Parathyroid adenoma (tissue), 2 donors: ENCODE results near the gene SAE1.
A peak's percentile ranks its signal among the peaks of the same experiment; 100 is the strongest.

Experiments used
- H2AFZ ChIP-seq: fragments of 300-600 bp; sonication (generic); one replicate; pipeline ENCODE4 v1.7.0; 2017; ENCODE audit warnings: antibody characterized with exemption, mild to moderate bottlenecking
- H3K27ac ChIP-seq: fragments of 300-600 bp; sonication (generic); one replicate; pipeline ENCODE4 v1.7.0; 2017
- H3K27me3 ChIP-seq: fragments of 300-600 bp; sonication (generic); one replicate; pipeline ENCODE4 v1.7.0; 2017; ENCODE audit warnings: low read length; ENCODE audit not compliant: control insufficient read depth, insufficient read depth
- H3K36me3 ChIP-seq: fragments of 300-600 bp; sonication (generic); one replicate; pipeline ENCODE4 v1.7.0; 2017; ENCODE audit warnings: low read length; ENCODE audit not compliant: control insufficient read depth, insufficient read depth
- H3K4me1 ChIP-seq: fragments of 300-600 bp; sonication (generic); one replicate; pipeline ENCODE4 v1.7.0; 2017; ENCODE audit warnings: control low read depth
- H3K4me2 ChIP-seq: fragments of 300-600 bp; sonication (generic); one replicate; pipeline ENCODE4 v1.7.0; 2017; ENCODE audit warnings: low read length
- H3K4me3 ChIP-seq: fragments of 300-600 bp; sonication (generic); one replicate; pipeline ENCODE4 v1.7.0; 2017; ENCODE audit warnings: low read depth, low read length
- H3K79me2 ChIP-seq: fragments of 300-600 bp; sonication (generic); one replicate; pipeline ENCODE4 v1.7.0; 2017; ENCODE audit warnings: control low read depth
- H3K9ac ChIP-seq: fragments of 300-600 bp; sonication (generic); one replicate; pipeline ENCODE4 v1.7.0; 2017; ENCODE audit warnings: mild to moderate bottlenecking
- H3K9me3 ChIP-seq: fragments of 300-600 bp; sonication (generic); one replicate; pipeline ENCODE4 v1.7.0; 2017; ENCODE audit warnings: low read length; ENCODE audit not compliant: control insufficient read depth
- TF ChIP-seq, protein P1 (sequence below): fragments of 300-600 bp; sonication (generic); IDR thresholded peaks from one replicate; pipeline ENCODE4 v1.7.0; 2017; ENCODE audit warnings: antibody characterized with exemption, mild to moderate bottlenecking
- donor health status: primary hyperparathyroidism.

Gene SAE1

GRCh38 chr19:47221080-47221841, 90.6 kb downstream of the SAE1 start:
- Histone ChIP-seq H3K4me2 (no peak overlapping the region), H2AFZ (no peak overlapping the region), H3K4me3 (no peak overlapping the region), H3K79me2 (no peaks in the 10 kb centered on the region), H3K9me3 (no peaks in the 10 kb centered on the region), H3K9ac (no peak overlapping the region), H3K27me3 (no peaks in the 10 kb centered on the region), H3K36me3 (no peaks in the 10 kb centered on the region), H3K27ac (no peak overlapping the region), H3K4me1 (peaks cover 4% of the 10 kb centered on the region)
- TF ChIP-seq, protein P1, sequence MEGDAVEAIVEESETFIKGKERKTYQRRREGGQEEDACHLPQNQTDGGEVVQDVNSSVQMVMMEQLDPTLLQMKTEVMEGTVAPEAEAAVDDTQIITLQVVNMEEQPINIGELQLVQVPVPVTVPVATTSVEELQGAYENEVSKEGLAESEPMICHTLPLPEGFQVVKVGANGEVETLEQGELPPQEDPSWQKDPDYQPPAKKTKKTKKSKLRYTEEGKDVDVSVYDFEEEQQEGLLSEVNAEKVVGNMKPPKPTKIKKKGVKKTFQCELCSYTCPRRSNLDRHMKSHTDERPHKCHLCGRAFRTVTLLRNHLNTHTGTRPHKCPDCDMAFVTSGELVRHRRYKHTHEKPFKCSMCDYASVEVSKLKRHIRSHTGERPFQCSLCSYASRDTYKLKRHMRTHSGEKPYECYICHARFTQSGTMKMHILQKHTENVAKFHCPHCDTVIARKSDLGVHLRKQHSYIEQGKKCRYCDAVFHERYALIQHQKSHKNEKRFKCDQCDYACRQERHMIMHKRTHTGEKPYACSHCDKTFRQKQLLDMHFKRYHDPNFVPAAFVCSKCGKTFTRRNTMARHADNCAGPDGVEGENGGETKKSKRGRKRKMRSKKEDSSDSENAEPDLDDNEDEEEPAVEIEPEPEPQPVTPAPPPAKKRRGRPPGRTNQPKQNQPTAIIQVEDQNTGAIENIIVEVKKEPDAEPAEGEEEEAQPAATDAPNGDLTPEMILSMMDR: no peak

- no peak overlapping the region for H3K27ac ChIP-seq
Measured at GRCh38 chr19:47221890-47222289, 91.3 kb downstream of the SAE1 start.

GRCh38 chr19:47225746-47226425, 95.3 kb downstream of the SAE1 start:
- no peaks in the 10 kb centered on the region for H3K36me3 ChIP-seq
- H3K9ac ChIP-seq: peak overlapping the region; percentile 96
- peak overlapping the region; percentile 92 for H3K4me3 ChIP-seq
- H3K4me1 ChIP-seq: peaks cover 10% of the 10 kb centered on the region
- TF ChIP-seq, protein P1: peak; percentile 36
- peak overlapping the region; percentile 72 for H2AFZ ChIP-seq
- no peaks in the 10 kb centered on the region for H3K27me3 ChIP-seq
- H3K9me3 ChIP-seq: no peaks in the 10 kb centered on the region
- H3K27ac ChIP-seq: peak overlapping the region; percentile 100
- H3K79me2 ChIP-seq: no peaks in the 10 kb centered on the region
- H3K4me2 ChIP-seq: peak overlapping the region; percentile 86

More at GRCh38 chr19:47221890-47222289, 91.3 kb downstream of the SAE1 start:
- Histone ChIP-seq H3K4me1 (peaks cover 4% of the 10 kb centered on the region), H3K4me2 (no peak overlapping the region), H3K27me3 (no peaks in the 10 kb centered on the region), H3K79me2 (no peaks in the 10 kb centered on the region), H3K36me3 (no peaks in the 10 kb centered on the region), H3K9me3 (no peaks in the 10 kb centered on the region), H3K4me3 (no peak overlapping the region), H2AFZ (no peak overlapping the region), H3K9ac (no peak overlapping the region)
- TF ChIP-seq, protein P1: no peak

DNA sequence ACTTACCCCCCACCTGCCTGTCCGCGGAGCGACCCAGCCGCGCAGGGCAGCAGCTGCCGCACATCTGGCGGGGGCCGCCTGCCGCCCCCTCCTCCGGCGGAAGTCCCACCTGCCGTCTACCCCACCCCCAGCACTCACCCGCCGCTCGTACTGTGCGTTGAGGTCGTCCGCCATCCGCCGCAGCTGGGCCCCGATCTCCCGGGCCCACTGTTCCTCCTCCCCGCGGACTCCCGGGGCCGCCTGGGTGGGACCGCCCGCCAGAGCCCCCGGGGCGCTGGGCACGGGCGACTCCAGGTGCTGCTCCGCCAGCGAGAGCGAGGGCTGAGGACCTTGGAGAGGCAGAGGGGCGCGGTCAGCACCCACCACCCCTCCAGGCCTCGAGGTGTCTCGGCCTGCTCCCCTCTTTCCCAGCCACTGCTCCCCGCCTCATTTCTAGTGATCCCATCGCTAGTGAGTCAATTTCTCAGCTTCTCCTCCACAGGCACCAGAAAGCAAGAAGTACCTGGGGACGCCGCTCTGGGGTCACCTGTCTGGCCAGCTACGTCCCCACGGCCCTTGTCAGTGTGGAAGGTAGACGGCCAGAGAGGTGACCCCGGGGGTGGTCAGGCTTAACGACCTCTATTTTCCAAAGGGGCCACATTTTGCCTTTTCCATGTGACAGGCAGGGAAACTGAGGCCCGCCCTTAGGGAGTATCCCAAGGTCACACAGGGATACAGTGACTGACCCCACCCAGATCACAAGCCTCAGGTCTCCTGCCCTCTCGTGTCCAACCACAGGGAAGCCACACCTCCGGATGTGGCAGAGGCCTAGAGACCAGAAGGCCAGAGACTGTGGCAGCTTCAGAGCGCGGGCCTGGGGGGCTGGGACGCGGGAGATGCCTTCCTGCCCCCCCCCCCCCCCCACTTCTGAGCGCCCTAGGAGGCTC, 96.1 kb downstream of the SAE1 start:
- no peaks in the 10 kb centered on the region for H3K9me3 ChIP-seq
- no peaks in the 10 kb centered on the region for H3K36me3 ChIP-seq
- H3K27me3 ChIP-seq: no peaks in the 10 kb centered on the region
- no peaks in the 10 kb centered on the region for H3K79me2 ChIP-seq
- peak overlapping the region; percentile 86 for H3K4me2 ChIP-seq
- peak overlapping the region; percentile 100 for H3K27ac ChIP-seq
- peaks cover 15% of the 10 kb centered on the region for H3K4me1 ChIP-seq
- peak overlapping the region; percentile 58 for H2AFZ ChIP-seq
- TF ChIP-seq, protein P1: no peak
- H3K4me3 ChIP-seq: peak overlapping the region; percentile 92
- peak overlapping the region; percentile 96 for H3K9ac ChIP-seq
